HG02678 (cell line): ENCODE data around the gene PDE1C.

Experiments used
- ATAC-seq: cut with Tn5 transposase; IDR thresholded peaks from one replicate; pipeline ENCODE4 v1.9.1; 2021; ENCODE audit warnings: mild to moderate bottlenecking, moderate library complexity; ENCODE audit not compliant: unreplicated experiment

PDE1C gene

GRCh38 chr7:31729195-31729804, 340.9 kb downstream of the PDE1C start:
- no peak for ATAC-seq

GRCh38 chr7:31724696-31725095, 345.5 kb downstream of the PDE1C start:
- no peak for ATAC-seq

GRCh38 chr7:31720366-31720765, 349.8 kb downstream of the PDE1C start:
- no peak for ATAC-seq

GRCh38 chr7:31716355-31716754, 353.9 kb downstream of the PDE1C start:
- no peak for ATAC-seq

- ATAC-seq = no peak
Observed at GRCh38 chr7:31710171-31710570, 360.0 kb downstream of the PDE1C start.

- ATAC-seq = no peak
Observed at GRCh38 chr7:31707089-31707488, 363.1 kb downstream of the PDE1C start.

GRCh38 chr7:31705377-31705776, 364.8 kb downstream of the PDE1C start:
- ATAC-seq = no peak

GRCh38 chr7:31702354-31702753, 367.9 kb downstream of the PDE1C start:
- no peak for ATAC-seq
